HG03039 (cell line): ENCODE data around the gene LPP.

Experiments
- ATAC-seq: cut with Tn5 transposase; IDR thresholded peaks from one replicate; pipeline ENCODE4 v1.9.1; 2021; ENCODE audit warnings: mild to moderate bottlenecking, moderate library complexity; ENCODE audit not compliant: unreplicated experiment

The LPP gene

GRCh38 chr3:188392076-188392475, 238.1 kb downstream of the LPP start:
- no peak for ATAC-seq

GRCh38 chr3:188394623-188395022, 240.7 kb downstream of the LPP start:
- ATAC-seq: no peak

- no peak for ATAC-seq
Observed at GRCh38 chr3:188396251-188396650, 242.3 kb downstream of the LPP start.

- no peak for ATAC-seq
Observed at GRCh38 chr3:188396900-188397299, 242.9 kb downstream of the LPP start.

- no peak for ATAC-seq
Observed at GRCh38 chr3:188397766-188398705, 244.1 kb downstream of the LPP start.

- ATAC-seq: peak; percentile 93
Observed at GRCh38 chr3:188400494-188401243, 246.7 kb downstream of the LPP start.

- ATAC-seq: no peak
Observed at GRCh38 chr3:188401244-188401993, 247.5 kb downstream of the LPP start.

- no peak for ATAC-seq
Observed at GRCh38 chr3:188402229-188402628, 248.3 kb downstream of the LPP start.

- ATAC-seq: no peak
Observed at GRCh38 chr3:188403404-188403803, 249.4 kb downstream of the LPP start.

GRCh38 chr3:188404124-188404523, 250.2 kb downstream of the LPP start:
- ATAC-seq: no peak

- ATAC-seq: no peak
Observed at GRCh38 chr3:188404701-188405100, 250.7 kb downstream of the LPP start.

- ATAC-seq: no peak
Observed at GRCh38 chr3:188407158-188407880, 253.4 kb downstream of the LPP start.

- ATAC-seq: no peak
Observed at GRCh38 chr3:188408831-188409230, 254.9 kb downstream of the LPP start.

- no peak for ATAC-seq
Observed at GRCh38 chr3:188411750-188412149, 257.8 kb downstream of the LPP start.

GRCh38 chr3:188415196-188415595, 261.2 kb downstream of the LPP start:
- no peak for ATAC-seq

- no peak for ATAC-seq
Observed at GRCh38 chr3:188416041-188416440, 262.1 kb downstream of the LPP start.

GRCh38 chr3:188417271-188417696, 263.3 kb downstream of the LPP start:
- ATAC-seq: no peak

GRCh38 chr3:188417766-188418165, 263.8 kb downstream of the LPP start:
- no peak for ATAC-seq

- no peak for ATAC-seq
Observed at GRCh38 chr3:188421151-188421821, 267.3 kb downstream of the LPP start.
